HG03066 (cell line): ENCODE results near the gene PIGR.
"Not testable (repeated sequence)": the region's sequence is repeated elsewhere in the genome, so short reads cannot be mapped to it uniquely, and the experiment has no call there.

Experiments used
- ATAC-seq: cut with Tn5 transposase; IDR thresholded peaks from one replicate; pipeline ENCODE4 v1.9.1; 2021; ENCODE audit warnings: low read depth; ENCODE audit not compliant: unreplicated experiment

PIGR gene

DNA sequence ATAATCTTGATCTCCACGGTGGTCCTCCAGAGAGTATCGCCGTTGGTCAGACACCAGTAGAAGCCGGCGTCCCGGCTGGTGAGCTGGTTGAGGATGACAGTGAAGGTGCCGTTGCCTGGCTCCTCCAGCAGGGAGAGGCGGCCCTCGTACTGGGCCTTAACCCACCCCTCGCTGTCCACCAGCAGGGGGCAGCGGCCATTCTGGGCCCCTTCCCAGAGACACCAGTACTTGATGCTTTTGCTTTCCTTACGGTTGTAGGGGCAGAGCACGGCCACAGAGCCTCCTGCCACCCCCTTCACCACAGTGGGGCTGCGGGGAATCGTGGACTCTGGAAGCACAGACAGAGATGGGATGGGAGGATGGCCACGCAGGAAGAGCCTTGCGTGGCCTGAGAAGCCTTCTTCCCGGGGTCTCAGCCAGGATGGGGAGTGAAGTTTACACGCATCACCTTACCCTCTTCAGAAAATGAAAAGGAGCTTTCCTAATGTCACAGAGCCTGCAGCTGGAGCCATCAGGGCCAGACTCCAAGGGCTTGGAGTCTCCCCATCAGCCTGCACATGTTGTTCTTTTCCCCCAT is 10.7 kb downstream of the PIGR start:
- ATAC-seq = no peak

- ATAC-seq = no peak
Observed at GRCh38 chr1:206933333-206933945, 12.8 kb downstream of the PIGR start.

DNA sequence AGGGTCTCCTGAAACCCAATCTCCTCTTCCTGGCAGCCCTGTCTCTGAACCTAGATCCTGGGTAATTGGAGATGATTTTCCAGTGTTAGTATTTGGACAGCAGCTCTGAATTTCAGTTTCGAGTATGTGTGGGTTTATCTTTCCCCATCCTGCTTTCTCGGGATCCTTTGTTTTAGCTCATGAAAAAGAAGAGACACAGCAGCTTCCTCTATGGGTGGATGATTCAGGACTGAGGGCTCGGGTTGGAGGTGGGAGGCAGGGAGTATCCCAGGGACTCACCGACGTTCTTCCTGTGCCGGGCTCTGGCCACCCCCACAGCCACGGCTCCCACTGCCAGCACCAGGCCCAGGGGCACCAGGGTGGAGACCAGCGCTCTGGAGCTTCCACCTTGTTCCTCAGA is 14.1 kb downstream of the PIGR start:
- ATAC-seq = no peak

DNA sequence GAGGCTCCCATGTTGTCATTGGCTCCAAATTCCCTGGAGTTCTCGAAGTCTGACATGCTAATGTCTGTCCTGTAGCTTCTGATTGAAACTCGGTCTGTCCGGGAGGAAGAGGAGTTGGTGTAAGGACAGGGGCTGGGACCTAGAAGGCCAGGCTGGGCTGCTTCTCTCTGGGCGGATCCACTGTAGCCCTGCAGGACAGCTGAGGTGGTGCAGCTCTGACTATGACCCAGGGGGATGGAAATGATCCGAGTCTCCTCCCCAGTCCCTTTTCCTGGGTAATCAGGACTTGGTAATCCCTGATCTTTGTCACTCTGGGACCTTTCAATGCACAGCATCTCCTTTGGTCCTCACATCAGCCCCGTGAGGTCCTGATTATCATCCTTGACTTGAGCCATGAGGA is 14.6 kb downstream of the PIGR start:
- ATAC-seq = no peak

GRCh38 chr1:206930210-206930798 is 16.0 kb downstream of the PIGR start:
- ATAC-seq = peak; percentile 76

DNA sequence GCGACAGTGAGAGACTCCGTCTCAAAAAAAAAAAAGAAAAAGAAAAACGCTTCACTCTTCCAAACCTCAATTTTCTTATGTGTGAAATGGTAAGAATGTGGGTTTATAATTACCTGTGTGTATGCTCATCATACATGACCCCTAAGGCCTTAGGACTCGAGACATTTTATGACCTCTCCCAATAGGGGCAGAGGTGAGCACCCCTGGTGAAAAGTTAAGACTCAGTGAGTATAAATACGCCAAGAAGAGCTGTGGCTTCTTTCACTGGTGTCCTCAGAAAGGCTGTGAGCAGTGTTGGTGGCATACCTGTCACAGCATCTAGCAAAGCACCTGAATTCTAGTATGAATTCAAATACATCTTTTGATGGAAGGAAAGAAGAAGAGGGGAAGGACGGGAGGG is 16.7 kb downstream of the PIGR start:
- ATAC-seq = no peak

- ATAC-seq = no peak
Observed at GRCh38 chr1:206926286-206926685, 20.0 kb downstream of the PIGR start.

- peak; percentile 44 for ATAC-seq
Observed at GRCh38 chr1:206925106-206925736, 21.0 kb downstream of the PIGR start.

- peak; percentile 23 for ATAC-seq
Observed at GRCh38 chr1:206924592-206925105, 21.6 kb downstream of the PIGR start.

DNA sequence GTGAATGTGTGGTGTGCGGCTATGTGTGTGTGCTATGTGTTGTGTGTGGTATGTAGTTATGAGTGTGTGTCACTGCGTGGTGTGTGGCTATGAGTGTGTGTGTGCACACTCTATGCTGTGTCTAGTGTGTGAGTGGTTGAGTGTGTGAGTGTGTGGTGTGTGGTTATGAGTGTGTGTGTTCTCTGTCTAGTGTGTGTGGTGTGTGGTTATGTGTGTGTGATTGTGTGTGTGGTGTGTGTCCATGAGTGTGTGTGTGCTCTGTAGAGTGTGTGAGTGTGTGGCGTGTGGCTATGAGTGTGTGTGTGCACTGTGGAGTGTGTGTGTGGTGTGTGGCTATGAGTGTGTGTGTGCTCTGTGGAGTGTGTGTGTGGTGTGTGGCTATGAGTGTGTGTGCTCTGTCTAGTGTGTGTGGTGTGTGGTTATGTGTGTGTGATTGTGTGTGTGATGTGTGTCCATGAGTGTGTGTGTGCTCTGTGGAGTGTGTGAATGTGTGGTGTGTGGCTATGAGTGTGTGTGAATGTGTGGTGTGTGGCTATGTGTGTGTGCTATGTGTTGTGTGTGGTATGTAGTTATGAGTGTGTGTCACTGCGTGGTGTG is 22.2 kb downstream of the PIGR start:
- not testable (repeated sequence) for ATAC-seq

- ATAC-seq = peak; percentile 47
Observed at GRCh38 chr1:206923009-206923960, 23.0 kb downstream of the PIGR start.

DNA sequence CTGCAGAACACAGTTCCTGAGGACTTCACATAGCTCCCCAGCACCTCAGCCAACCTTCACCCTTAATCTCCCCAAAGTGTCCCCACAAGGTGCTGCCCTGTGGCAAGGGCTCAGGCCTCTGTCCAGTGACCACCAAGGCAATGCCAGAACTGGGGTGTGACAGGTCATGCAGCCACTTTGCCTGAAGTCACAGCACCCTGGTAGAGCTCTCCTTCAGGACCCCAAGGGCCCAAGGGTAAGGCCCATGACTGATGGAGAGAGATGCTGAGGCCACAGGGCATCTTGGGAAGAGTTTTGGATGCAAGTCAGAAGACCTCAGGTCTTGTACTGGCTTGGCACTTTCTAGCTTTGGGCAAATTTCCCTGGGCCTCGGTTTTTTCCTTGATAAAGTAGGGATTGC is 23.7 kb downstream of the PIGR start:
- ATAC-seq = no peak

- ATAC-seq = peak; percentile 22
Observed at GRCh38 chr1:206921772-206922265, 24.4 kb downstream of the PIGR start, which contains the start of gene FCMR. FCMR (minus strand) TSS chr1:206921941; CDS start chr1:206921854, 87 bp downstream.

GRCh38 chr1:206918076-206918475 is 28.2 kb downstream of the PIGR start:
- no peak for ATAC-seq

DNA sequence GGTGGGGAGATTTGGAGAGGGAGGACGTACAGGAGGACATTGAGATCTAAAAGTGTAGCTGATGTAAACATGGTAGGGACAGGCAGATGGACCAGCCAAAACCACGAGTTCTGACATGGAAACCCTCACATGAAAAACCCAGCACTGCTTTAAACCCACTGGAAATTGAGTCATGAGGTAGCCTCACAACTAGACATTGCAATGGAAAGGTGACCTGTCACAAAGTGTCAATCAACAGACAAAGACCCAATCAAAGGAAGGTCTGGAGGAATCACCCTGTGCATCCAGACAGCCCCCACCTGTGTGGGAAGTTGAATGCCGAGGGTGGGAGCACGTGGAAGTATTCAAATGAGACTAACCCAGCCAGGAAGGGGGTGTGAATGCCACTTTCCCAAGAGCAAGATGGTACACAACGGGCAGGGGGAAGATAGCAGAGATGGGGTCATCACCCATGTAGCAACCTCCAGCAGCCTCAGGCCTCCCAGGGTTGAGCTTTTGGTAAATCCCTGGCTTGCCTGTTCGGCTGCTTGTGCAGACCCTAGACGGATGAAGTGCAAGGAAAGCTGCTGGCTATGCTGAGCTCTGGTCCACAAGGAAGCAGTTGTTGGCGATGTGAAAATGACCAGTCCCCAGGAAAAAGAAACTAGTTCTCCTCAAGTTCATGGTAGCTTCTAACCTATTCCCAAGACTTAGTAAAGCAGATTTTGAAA is 30.1 kb downstream of the PIGR start:
- ATAC-seq = no peak

DNA sequence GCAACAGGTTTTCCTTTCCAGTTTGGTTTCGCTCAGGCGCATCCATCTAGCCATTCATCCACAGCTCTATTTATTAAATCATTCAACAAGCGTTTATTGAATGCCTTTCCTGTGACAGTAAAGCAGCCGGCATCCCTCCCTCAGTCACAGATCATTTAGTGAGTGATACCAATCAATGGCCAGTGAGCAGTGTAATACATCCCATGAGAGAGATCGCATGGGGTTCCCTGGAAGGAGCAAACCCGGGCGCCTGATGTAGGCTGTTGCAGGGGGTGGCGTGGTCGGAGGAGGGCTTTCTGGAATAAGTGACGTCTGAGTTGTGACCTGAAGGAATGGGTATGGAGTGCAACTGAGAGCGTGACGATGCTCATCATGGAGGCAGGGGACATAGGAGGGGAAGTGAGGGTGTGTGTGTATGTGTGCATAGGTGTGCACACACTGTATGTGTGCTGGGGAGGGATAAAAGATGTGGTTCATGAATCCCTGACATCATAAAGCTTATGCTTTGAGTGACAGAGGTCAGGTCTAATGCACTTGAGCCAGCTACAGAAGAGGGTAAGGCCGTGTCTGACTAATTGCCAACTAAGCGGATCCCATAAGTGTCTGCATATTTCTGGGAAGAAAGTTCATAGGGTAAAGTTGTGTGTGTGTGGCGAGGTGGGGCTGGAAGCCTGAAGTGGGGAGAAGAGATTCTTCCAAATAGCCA is 31.1 kb downstream of the PIGR start:
- no peak for ATAC-seq

DNA sequence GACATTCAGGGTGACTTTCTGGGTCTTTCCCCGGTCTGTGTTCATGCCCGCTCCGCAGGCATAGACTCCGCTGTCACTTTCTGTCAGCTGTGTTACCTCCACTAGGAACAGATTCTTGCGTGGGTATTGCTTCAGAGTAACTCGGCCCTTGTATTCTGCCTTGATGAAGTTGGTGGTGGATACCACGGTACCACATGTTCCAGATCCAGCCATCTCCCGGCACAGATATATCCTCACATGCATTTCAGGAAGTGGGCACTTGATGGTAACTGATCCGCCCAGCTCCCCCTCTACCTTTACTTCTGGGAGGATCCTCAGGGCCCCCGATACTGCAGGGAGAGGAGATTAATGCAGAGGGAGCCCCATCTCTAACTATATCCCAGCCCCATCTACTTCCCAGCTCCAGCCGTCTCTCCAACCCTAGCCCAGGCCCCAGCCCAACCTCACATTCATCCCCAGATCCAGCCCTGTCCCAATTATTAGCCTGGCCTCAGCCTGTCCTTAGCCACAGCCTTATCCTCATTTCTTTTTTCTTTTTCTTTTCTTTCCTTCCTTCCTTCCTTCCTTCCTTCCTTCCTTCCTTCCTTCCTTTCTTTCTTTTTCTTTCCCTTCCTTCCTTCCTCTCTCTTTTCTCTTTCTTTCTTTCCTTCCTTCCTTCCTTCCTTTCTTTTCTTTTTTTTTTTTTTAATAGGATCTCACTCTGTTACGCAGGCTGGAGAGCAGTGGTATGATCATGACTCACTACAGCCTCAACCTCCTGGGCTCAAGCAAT is 32.3 kb downstream of the PIGR start:
- ATAC-seq = no peak
